DMS 273 (cell line): ENCODE data around the gene GOLGA7B.

Source experiments
- DNase-seq: peaks from one replicate; lab custom pipeline; 2025; ENCODE audit not compliant: unreplicated experiment; lab: John Stamatoyannopoulos, UW

GOLGA7B gene

GRCh38 chr10:97849687-97850402 is at the start of gene GOLGA7B:
GOLGA7B (plus strand) TSS chr10:97849843; CDS start chr10:97850304, 461 bp downstream.
- peak; percentile 59 for DNase-seq

- DNase-seq, result no peak
These were observed 49.2 kb upstream of the GOLGA7B start for GRCh38 chr10:97800474-97800873.

- DNase-seq, result no peak
These were observed 48.2 kb upstream of the GOLGA7B start for GRCh38 chr10:97801422-97801821.

- no peak for DNase-seq
These were observed 44.4 kb upstream of the GOLGA7B start for GRCh38 chr10:97805096-97805884.

GRCh38 chr10:97805949-97806348 is 43.7 kb upstream of the GOLGA7B start:
- no peak for DNase-seq

GRCh38 chr10:97810446-97810845 is 39.2 kb upstream of the GOLGA7B start:
- no peak for DNase-seq

GRCh38 chr10:97811958-97812357 is 37.7 kb upstream of the GOLGA7B start:
- DNase-seq, result no peak

- no peak for DNase-seq
These were observed 36.9 kb upstream of the GOLGA7B start for GRCh38 chr10:97812696-97813095.

GRCh38 chr10:97813311-97813710 is 36.3 kb upstream of the GOLGA7B start:
- no peak for DNase-seq

- no peak for DNase-seq
These were observed 34.6 kb upstream of the GOLGA7B start for GRCh38 chr10:97814996-97815395.

GRCh38 chr10:97816609-97817008 is 33.0 kb upstream of the GOLGA7B start:
- DNase-seq, result no peak

GRCh38 chr10:97818572-97818971 is 31.1 kb upstream of the GOLGA7B start:
- no peak for DNase-seq

- no peak for DNase-seq
These were observed 29.4 kb upstream of the GOLGA7B start for GRCh38 chr10:97820096-97820704.

- no peak for DNase-seq
These were observed 28.2 kb upstream of the GOLGA7B start for GRCh38 chr10:97821308-97822038.

GRCh38 chr10:97822261-97822687 is 27.4 kb upstream of the GOLGA7B start:
- DNase-seq, result no peak

GRCh38 chr10:97823734-97824133 is 25.9 kb upstream of the GOLGA7B start:
- DNase-seq, result no peak

GRCh38 chr10:97825020-97825760 is 24.5 kb upstream of the GOLGA7B start:
- DNase-seq, result no peak

- DNase-seq, result no peak
These were observed 22.8 kb upstream of the GOLGA7B start for GRCh38 chr10:97826892-97827291.

- DNase-seq, result no peak
These were observed 21.8 kb upstream of the GOLGA7B start for GRCh38 chr10:97827702-97828291.

GRCh38 chr10:97828721-97829120 is 20.9 kb upstream of the GOLGA7B start:
- no peak for DNase-seq
